ENCODE results near the gene GABBR2. TPM values are rescaled to one million over a fixed set of nuclear protein-coding genes. Genes with fewer than 3 reads are reported as not detected.

The GABBR2 gene
- polyA plus RNA-seq, 1 donor (not counting 4 experiments of a cell fraction or from before 2014, with no cell fraction given), result 0.01 TPM

DNA sequence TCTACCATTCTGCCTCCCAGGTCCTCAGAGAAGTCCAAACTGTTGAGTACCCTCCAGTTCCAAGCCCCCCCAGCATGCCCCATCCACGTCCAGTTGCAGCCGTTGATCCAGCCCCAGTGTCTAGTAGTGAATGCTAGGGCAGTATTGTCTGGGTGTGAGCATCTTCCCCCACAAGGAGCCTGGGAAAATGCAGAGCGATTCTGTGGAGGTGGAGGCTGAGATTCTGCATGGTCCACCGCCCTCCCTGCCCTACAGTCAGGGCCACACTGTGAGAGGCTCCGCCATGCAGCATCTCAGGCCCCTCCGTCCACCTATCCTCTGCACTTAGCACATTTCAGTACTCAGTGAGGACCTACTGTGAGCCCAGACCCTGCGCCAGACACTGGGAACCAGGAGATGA, 135.9 kb downstream of the GABBR2 start:
- Histone ChIP-seq H3K9me1 (ENCODE audit: control insufficient read depth, extremely low read depth, insufficient read depth, low read length) (no peaks in the 10 kb centered on the region), H3K27ac (ENCODE audit: control insufficient read depth, insufficient read depth, low read length) (no peak overlapping the region), H4K20me1 (ENCODE audit: control insufficient read depth, extremely low read depth, insufficient read depth, low read length) (no peaks in the 10 kb centered on the region), H2AFZ (ENCODE audit: control insufficient read depth, low read length) (no peak overlapping the region), H3K27me3 (ENCODE audit: control insufficient read depth, extremely low read depth, insufficient read depth, low read length) (peaks cover 17% of the 10 kb centered on the region), H3K4me1 (ENCODE audit: control insufficient read depth, extremely low read depth, insufficient read depth, low read length) (no peaks in the 10 kb centered on the region), H3K79me2 (ENCODE audit: control insufficient read depth, insufficient read depth, low read length) (no peaks in the 10 kb centered on the region), H3K36me3 (ENCODE audit: control insufficient read depth in 2 of 2, extremely low read depth in 1 of 2, insufficient read depth in 2 of 2, low read length in 2 of 2) (no peaks in the 10 kb centered on the region), H3K9me3 (ENCODE audit: control insufficient read depth, low read depth, low read length) (no peaks in the 10 kb centered on the region), H3K4me3 (ENCODE audit: control insufficient read depth in 2 of 3, extremely low read depth in 1 of 3, insufficient read depth in 2 of 3, low read depth in 1 of 3, low read length in 3 of 3) (no peak overlapping the region), H3K9ac (ENCODE audit: control insufficient read depth, extremely low read depth, insufficient read depth, low read length) (no peak overlapping the region), H3K4me2 (ENCODE audit: control insufficient read depth, extremely low read depth, insufficient read depth, low read depth, low read length) (no peak overlapping the region)
- TF ChIP-seq CTCF (optimal IDR thresholded peaks at IDR 0.05 in 1 of 3, IDR thresholded peaks at IDR 0.05 in 1 of 3, conservative IDR thresholded peaks at IDR 0.05 in 1 of 3; ENCODE audit: extremely low read depth in 1 of 3, insufficient read depth in 2 of 3, low read length in 3 of 3) (no peak), EZH2 (IDR thresholded peaks at IDR 0.05; ENCODE audit: low read length) (no peak)
- no peak for DNase-seq (ENCODE audit: low read depth, low spot score)
- FAIRE-seq, result no peak
- dilution Hi-C loops (cut with MboI; ENCODE audit: extremely low pct_ligation_motif_present, low sequenced_read_pairs), result no loop called here

DNA sequence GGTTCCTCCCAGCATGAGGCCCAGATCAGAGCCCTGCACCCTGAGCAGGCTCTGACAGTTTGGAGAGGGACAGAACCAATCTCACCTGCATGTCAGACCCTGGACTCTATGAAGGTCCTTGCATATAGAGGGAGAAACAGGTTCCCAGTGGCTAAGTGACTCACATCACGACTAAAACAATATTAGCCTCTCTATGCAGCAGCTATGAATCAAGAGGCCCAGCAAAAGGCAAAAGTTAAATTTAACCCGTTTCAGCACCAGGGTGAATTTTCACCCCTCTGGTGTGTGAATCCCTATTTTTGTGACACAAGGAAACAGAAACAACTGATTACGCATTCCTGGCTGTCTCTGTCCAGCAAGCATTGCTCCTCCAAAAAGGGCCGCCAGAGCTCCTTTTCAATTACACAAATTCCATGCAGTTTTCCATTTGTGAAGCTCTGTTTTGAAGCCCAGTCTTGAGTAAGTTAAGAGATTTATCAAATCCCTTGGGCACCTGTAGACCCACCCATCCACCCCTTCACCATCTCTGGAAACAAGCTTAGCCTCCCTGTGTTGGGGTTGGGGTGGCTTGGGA, 136.6 kb downstream of the GABBR2 start:
- Histone ChIP-seq H3K27ac (ENCODE audit: control insufficient read depth, insufficient read depth, low read length) (no peak overlapping the region), H3K9me3 (ENCODE audit: control insufficient read depth, low read depth, low read length) (no peaks in the 10 kb centered on the region), H3K36me3 (ENCODE audit: control insufficient read depth in 2 of 2, extremely low read depth in 1 of 2, insufficient read depth in 2 of 2, low read length in 2 of 2) (no peaks in the 10 kb centered on the region), H4K20me1 (ENCODE audit: control insufficient read depth, extremely low read depth, insufficient read depth, low read length) (no peaks in the 10 kb centered on the region), H3K79me2 (ENCODE audit: control insufficient read depth, insufficient read depth, low read length) (no peaks in the 10 kb centered on the region), H3K4me3 (ENCODE audit: control insufficient read depth in 2 of 3, extremely low read depth in 1 of 3, insufficient read depth in 2 of 3, low read depth in 1 of 3, low read length in 3 of 3) (no peak overlapping the region), H3K27me3 (ENCODE audit: control insufficient read depth, extremely low read depth, insufficient read depth, low read length) (peaks cover 17% of the 10 kb centered on the region), H2AFZ (ENCODE audit: control insufficient read depth, low read length) (no peak overlapping the region), H3K9me1 (ENCODE audit: control insufficient read depth, extremely low read depth, insufficient read depth, low read length) (no peaks in the 10 kb centered on the region), H3K4me2 (ENCODE audit: control insufficient read depth, extremely low read depth, insufficient read depth, low read depth, low read length) (no peak overlapping the region), H3K9ac (ENCODE audit: control insufficient read depth, extremely low read depth, insufficient read depth, low read length) (no peak overlapping the region), H3K4me1 (ENCODE audit: control insufficient read depth, extremely low read depth, insufficient read depth, low read length) (no peaks in the 10 kb centered on the region)
- DNase-seq (ENCODE audit: low read depth, low spot score) (no peak), FAIRE-seq (no peak)
- TF ChIP-seq CTCF (optimal IDR thresholded peaks at IDR 0.05 in 1 of 3, IDR thresholded peaks at IDR 0.05 in 1 of 3, conservative IDR thresholded peaks at IDR 0.05 in 1 of 3; ENCODE audit: extremely low read depth in 1 of 3, insufficient read depth in 2 of 3, low read length in 3 of 3), result no peak
- TF ChIP-seq EZH2 (IDR thresholded peaks at IDR 0.05; ENCODE audit: low read length), result no peak
- dilution Hi-C loops (cut with MboI; ENCODE audit: extremely low pct_ligation_motif_present, low sequenced_read_pairs), result no loop called here
